ENCODE data around the gene FSIP1. TPM values are rescaled to one million over a fixed set of nuclear protein-coding genes. Genes with fewer than 3 reads are reported as not detected.

The FSIP1 gene
- polyA plus RNA-seq, 5 donors: 0.59 to 0.93 (median 0.82) TPM

DNA sequence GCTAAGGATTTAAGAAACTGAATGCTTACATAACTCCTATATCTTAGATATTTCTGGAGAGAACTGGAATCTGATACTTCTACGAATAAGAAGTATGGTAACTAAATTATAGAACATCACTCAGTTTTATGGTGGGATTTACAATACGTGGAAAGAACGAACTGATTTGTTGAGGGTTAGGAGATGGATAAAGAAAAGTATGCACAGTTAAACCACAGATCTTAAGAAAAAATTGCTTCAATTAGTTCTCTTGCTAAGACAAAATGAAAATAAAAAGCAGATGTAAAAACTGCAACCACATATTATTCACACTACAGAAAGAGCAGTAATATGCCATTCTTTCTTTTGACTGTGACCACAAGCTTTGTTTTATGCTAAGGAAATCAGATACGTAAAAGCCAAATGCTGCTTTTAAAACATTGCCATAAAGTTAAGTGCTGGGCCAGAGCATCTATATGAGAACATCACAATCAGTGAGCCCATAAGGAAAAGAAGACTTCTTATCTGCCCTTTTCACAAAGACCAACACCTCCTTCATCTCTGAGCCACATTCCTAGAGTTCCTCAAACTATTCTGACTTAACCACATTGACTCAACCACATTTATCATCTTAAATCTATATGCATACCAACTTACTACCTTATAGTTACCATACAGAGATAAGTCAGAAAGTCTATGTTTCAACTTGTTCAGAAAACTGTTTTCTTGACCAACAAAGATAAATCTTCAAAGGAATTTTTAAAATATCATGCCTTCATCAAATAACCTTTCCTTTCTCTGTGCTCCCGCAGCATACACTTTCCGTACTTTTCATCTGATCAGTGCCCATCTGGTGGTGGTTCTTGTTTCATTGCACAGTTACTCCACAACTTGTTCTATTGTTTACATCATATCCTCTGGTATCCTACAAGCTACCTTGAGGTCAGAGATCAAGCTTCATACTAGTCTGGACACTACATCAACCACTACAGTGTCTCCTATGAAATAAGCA lies 61.7 kb downstream of the FSIP1 start:
- DNase-seq: no peak

DNA sequence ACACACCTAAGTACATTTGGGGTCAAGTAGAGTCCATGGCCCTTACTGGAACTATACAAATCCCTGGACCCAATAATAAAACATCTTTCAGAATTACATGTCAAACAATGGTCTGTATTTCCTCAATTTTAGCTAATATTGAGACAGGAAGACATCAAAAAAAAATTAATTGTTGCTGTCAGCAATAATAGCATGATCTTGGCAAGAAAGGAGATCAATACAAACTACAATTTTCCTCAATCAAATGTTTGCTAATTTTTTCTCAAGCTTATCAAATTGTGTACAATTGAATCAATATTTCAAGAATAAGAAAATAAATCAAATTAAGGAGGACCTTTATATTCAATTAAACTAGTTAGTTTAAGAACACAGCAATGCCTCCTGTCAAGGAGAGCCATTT lies 62.6 kb downstream of the FSIP1 start:
- no peak for DNase-seq

DNA sequence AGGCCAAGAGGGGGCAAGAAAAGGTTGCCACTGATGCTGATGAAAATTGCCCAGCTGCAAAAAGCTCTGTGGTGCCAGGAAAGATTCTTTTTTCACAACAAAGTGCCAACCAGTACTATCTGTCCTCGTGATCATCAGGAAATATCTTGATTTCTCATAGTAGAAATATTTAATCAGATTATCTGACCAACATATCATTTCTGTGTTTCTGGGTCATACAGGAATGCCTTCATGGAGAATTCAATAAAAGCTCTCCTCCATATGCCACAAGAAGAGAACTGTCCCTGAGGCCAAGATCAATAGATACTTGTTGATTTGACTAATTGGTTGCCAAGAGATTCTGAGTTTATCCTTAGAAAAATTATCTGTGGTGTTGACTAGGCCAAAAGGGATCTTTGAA lies 63.5 kb downstream of the FSIP1 start:
- DNase-seq: no peak

DNA sequence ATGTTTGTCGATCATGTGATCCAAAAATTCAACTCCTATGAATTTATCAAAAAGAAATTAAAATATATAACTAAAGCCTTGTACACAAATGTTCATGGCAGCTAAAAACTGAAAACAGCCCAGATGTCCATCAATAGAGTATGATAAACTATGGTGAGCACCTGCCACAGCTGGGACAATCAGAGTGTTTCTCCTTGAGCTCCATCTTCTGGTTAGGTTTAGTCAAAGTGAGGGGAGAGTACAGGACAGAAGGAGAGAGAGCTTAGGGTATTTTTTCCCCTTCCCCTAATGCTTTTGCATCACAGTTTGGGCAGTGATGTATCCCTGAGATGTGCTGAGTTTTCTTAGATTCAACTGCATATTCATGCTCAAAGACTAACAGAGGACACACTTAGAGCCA lies 65.5 kb downstream of the FSIP1 start:
- no peak for DNase-seq

DNA sequence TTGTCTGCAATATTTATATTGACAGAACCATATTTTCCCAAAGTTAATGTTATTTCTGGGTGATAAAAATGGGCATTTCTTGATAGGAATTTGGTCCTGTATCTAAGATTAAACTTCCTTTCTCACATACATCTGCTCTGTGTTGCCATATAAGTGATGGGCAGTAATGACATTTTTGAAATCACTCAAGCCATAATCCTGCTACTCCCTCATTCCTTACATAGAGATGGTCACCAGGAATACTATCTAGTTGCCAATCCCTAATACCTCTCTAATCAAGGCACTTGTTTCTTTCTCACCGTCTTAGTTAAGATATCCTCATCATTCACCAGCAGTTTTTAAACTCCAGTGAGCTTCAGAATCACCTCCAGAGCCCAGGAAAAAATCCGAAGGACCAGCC lies 68.4 kb downstream of the FSIP1 start:
- DNase-seq: no peak

DNA sequence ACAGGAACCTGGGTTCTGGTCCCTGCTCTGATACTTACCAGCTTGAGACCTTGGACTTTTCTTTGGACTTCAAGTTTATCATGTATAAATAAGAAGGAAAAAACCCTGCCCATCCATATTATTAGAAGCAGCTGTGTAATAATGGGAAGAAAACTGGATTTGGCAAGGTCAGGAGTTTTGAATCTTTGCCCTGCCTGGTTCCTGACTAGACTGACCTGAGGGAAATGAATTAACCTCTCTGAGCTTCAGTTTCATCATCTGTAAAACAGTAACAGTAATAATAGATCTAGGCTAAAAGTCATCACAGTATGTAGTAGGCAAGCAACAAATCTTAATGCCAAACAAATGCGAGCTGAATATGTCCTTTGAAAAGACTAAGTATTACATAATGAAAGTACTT lies 68.8 kb downstream of the FSIP1 start:
- no peak for DNase-seq

DNA sequence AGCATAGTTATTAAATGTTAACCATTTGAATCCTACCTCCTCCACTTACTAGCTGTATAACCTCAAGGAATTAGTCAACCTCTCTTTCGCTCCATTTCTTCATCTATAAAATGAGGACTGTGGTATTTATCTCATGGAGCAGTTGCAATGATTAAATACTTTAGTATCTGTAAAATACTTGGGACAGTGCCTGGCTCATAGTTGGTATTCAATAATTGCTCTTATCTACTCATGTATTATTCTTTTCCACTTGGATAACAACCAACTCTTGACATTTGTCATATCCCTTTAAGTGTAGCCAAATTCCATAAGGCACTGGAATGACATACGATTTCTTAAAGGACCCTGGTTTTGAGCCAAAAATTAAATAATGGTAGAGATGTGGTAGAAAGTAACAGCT lies 72.0 kb downstream of the FSIP1 start:
- no peak for DNase-seq

DNA sequence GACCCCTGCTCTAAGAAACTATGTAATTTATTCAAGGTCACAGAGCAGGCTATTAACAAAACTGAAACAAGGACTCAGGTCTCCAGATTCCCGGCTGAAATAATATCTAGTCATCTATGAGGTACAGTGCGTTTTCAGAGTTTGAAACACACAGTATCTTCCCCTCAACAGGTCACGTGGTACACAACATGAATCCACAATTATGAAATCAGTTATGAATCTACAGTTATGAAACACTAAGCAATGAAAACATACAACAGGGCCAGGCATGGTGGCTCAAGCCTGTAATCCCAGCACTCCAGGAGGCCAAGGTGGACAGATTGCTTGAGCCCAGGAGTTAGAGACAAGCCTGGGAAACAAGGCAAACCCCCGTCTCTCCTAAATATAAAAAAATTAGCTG lies 72.7 kb downstream of the FSIP1 start:
- DNase-seq: no peak

DNA sequence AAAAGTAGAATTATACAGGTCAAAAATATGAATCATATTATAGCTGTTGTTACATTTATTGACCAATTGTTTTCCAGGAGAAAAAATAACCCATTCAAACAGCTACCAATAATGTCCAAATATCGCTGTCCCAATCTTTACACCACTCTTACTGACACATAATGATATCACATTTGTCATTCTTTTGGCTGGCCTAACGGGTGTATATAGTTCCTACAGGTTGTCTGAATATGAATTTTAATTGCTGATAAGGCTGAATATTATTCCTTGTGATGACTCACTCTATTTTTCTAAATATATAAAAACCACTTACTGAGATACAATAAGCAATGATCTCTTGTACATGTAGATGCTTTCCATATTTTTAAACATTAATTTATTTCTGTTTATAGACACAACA lies 76.4 kb downstream of the FSIP1 start:
- DNase-seq: no peak

DNA sequence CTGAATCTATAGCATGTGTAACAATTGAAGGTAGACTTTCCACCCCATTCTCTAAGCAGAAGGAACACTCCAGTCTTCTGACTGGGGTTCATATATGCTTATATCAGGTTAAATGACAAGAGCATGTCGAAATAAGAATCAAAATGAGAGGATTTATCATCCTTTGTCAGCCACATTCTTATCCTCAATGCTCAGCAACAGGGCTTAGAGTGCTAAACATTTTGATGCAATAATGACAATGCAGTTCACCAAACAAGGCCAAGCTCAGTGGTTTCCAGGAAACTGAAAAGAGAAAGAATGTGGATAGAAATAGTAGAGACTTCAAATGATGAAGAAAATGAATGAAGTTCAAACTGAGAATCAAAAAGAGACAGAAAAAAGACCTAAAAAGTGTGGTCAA lies 78.0 kb downstream of the FSIP1 start:
- DNase-seq: no peak

DNA sequence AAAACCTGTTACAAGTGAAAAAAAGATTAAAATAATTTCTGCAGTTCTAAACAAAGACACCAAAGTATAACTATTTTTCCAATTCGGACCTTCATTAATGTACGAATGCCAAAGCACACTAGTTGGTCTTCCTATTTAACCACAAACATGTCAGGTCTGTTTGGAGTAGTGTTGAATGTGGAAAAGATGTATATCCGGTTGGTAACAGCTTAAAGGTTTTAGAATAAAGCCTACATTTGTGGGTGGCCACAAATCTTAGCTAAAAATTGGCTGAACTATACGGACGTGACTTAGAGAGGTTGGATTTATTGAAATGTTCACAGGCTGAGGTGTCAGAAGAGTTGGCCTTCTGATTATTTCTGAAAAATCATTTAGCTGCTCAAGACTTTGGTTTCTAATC lies 78.4 kb downstream of the FSIP1 start:
- DNase-seq: no peak

DNA sequence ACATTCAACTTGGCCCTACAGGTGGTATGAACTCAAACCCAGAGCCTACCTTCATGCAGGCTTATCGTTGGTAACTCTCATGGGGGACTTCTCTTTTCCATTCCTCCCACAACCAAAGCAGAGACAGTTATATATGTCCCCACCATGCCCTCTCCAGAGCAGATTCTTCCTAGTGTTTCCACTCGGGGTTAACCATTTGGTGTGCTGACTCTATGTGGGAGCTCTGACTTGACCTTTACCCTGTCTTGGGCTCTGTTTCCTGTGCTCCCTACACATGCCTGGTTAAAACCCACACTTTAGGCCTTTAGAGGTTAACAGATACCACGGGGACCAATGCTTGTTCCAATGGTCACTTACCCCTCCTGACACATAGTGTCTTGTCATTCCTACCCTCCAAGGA lies 80.7 kb downstream of the FSIP1 start:
- no peak for DNase-seq

DNA sequence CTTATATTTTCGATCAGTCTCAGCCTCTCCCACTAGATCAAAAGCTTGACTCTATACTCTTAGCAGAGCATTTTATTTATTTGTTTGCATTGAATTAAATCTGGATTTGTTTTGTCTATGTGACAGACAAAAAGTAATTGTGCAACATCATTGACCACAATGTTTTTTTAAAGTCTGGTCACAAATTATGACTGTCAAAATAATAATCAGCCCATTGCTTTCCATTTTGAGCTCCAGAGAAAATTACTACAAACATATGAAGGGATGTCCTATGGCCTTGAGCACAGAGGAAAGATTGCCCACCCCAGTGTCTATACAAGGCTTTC lies 82.3 kb downstream of the FSIP1 start:
- no peak for DNase-seq

DNA sequence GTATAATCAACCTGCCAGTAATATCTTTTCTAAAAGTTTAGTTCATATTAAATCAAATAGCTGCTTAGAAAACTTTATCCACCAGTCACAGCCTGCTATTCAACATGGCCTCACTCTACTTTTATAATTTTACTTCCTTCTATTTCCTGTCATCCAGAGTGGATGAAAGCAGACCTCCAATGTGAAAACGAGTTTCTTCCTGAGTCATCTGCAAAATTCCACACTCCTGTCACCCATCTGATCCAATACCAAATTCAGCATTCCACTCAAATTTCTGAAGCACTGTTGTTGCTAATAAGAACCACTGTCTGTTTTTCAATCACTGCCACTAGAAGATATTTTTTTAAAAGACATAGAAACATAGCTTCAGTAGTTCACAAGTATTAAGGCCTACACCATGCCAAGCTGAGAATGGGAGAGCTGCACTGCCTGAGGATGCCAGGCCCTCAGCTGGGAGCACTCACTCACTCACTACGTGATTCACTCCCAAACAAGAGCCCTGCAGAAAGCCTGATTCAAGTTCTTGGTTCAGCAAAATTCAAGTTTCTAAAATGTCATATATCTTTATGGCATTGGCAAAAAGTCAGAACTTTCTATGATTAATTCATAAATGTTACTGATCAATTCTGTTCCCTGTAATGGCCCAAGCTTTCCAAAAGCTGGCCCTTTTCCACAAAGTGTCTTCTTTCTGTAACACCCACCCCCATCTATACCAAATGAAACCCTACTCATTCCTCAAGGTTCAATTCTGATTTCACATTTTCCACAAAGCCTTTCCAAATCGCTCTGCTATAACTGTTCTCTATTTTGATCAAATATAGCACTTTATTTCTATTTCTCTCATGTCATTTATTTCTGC lies 82.9 kb downstream of the FSIP1 start:
- DNase-seq: no peak

DNA sequence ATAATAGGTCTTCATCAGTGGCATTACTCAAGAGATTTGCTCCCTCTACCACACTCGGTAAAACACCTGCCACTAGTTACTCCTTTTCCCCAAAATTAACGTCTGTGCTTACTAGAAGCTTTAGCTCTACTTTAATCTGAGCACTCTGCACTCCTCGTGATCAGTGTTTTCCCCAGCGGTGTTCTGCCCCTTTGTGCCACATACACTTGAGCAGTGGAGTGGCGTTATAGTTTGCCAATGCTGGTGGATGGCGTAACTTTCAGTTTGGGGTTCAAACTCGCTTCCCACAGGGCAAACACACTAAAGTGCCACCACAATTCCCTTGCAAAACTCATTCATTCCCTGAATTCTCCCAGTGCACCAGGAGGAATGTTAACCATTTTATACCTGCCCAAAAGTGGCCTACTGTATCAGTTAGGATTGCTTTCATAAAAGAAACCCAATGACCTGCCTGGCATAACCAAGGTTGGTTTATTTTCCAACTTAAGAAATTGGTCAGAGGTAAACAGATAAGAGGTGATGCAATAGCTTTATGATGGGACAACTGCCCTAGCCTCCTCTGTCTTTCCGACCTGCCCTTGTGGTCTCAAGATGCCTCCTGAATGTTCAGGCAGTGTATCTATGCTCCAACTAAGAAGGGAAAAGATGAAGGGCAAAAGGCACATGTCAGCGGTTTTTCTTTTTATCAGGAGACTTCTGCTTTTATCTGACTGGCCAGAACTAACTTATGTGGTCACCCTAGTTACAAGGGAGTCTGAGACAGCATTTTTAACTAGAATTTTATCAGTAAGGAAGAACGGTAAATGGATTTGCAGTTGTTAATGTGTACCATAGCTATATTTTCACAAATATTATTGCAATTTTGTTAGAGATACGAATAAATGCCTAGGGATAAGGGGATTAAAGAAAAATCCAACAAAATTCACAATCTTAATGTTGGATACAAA lies 83.9 kb downstream of the FSIP1 start:
- no peak for DNase-seq

DNA sequence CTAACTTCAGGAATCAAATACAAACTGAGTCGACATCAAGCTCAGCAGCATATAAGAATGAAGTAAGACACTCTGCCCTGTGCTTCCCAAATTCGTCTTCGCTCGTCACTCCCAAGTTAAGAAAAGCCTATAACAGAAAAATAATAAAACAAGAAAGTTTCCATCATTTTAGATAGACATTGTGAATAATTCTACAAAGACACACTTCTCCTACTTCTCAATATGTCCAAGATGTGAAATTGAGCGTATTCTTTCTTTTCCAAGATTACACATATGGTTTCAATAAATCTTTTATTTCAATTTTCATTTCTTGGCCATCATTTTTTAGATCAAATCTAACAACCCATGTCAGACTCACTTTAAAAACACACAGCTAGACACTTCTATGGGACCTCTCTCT lies 85.1 kb downstream of the FSIP1 start:
- no peak for DNase-seq

DNA sequence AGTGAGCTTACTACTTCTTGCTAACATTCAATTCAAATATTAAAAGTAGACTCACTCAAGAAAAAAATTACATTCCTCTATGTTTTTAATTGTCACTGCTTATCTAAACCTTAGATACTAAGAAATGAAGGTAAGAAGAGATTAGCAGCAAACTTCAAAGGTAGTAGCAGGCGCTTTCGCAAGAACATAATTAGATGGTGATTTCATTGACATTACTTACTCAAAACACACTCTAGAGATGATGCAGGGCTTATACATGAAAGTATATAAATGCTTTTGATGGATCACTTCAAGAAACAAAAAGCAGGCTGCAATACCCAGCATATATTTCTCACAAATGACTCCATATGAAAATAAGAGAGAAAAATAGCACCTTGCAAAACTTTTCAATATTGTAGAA lies 86.8 kb downstream of the FSIP1 start:
- no peak for DNase-seq

DNA sequence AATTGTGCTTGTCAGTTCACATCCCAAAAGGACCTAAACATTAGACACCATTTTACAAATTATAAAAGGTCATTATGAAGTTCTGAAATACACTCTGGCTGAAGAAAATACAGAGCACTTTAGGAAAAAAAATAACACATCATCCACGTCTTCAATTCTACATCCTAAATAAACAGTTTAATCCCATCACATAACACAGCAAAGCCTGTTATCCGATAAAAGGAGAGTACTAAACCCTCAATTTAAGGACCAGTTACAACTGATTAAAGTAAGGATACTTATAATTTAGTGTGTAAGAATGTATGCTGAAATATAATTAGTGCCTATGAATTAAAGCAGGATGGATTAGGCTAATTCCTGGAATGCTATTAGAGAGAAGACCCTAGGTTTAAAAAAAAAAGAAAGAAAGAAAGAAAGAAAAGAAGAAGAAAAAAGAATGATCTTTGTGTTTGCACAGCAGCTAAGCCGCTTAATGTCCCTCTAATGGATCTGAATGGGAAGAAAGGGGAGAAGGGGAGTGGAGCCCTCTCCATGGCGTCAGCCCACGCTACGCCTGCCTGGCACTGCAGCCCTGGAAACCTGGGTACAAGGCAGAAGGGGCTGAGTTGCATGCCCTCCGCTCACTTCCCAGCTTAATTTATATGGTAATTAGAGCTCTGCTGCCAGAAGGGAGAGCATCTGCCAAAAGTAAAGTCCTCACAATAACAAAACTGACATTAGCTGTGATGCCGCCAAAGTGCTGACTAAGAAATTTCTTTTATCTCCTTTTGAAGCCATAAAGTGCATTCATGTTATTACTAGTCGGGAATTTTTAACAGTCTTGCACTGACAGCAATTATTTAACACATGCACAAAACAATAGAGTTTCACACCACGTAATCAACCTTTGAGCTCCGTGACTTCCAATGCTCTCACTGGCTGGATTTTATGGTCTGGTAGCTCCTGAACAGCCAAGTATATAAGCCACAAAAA lies 90.0 kb downstream of the FSIP1 start:
- peak; percentile 59 to 61 for DNase-seq

DNA sequence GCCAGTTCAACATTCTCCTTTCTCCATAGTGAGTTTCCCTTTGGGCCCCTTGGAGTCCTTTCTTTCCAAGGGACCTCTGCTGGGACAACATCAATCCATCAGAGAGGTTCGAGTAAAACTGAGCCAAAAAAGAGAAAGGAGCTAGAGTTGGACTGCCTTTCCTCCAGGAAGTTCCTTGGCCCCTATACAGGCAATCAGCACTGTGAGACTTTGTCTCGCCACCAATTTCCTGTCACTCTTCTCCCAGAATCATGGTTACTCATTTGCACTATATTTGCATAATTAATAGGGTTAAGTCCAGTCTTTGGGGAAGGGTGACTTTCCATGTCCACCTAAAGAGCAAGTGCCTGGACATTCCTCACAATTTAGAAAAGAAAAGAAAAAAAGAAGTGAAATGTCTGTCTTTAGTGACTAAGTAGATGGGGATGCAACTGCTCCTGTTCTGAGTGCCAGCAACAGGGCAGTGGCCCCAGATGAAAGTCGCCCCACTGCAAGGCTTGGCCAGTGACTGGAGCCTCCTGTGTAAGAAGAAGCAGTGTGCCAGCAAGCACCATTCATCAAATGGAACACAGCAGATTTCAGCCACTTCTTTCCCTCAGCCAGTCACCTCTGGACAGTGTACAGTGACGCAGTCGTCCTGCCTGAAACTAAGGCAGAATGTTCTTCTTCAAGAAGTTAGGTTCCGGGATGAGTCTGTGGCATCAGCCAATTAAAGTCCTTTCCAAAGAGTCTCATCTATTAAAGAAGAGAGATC lies 91.6 kb downstream of the FSIP1 start:
- DNase-seq: no peak

DNA sequence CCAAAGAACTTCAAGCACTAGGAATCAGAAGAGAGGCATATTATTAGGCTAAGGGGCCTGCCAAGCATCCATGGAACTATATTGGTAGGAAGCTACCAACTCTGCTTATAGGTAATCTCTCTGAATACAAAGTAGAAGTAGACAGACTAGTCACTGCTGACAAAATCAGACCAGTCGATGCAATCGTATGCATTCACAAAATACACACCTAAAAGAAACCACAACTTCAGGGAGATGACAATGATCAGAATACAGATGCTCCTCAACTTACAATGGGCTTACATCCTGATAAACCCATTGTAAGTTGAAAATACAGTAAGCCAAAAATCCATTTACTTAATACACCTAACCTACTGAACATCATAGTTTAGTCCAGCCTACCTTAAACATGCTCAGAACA lies 94.7 kb downstream of the FSIP1 start:
- no peak for DNase-seq

All from right lung (tissue), 5 donors.